ENCODE measurements around the gene ATOSB.

GRCh38 chr9:35104586-35104985, 11.1 kb downstream of the ATOSB start:
- TF ChIP-seq, protein P1, sequence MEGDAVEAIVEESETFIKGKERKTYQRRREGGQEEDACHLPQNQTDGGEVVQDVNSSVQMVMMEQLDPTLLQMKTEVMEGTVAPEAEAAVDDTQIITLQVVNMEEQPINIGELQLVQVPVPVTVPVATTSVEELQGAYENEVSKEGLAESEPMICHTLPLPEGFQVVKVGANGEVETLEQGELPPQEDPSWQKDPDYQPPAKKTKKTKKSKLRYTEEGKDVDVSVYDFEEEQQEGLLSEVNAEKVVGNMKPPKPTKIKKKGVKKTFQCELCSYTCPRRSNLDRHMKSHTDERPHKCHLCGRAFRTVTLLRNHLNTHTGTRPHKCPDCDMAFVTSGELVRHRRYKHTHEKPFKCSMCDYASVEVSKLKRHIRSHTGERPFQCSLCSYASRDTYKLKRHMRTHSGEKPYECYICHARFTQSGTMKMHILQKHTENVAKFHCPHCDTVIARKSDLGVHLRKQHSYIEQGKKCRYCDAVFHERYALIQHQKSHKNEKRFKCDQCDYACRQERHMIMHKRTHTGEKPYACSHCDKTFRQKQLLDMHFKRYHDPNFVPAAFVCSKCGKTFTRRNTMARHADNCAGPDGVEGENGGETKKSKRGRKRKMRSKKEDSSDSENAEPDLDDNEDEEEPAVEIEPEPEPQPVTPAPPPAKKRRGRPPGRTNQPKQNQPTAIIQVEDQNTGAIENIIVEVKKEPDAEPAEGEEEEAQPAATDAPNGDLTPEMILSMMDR (IDR thresholded peaks at IDR 0.05) = no peak
- no peak for TF ChIP-seq POLR2A (IDR thresholded peaks at IDR 0.05)
- no peak for TF ChIP-seq EP300 (IDR thresholded peaks at IDR 0.05)

Data from ovary (tissue), 3 donors.